ENCODE data around the gene INSYN1. TPM values are rescaled to one million over a fixed set of nuclear protein-coding genes. Genes with fewer than 3 reads are reported as not detected.

The INSYN1 gene
- total and polyA plus RNA-seq, 2 experiments from 2014 or later = 0.18 to 14.2 TPM

DNA sequence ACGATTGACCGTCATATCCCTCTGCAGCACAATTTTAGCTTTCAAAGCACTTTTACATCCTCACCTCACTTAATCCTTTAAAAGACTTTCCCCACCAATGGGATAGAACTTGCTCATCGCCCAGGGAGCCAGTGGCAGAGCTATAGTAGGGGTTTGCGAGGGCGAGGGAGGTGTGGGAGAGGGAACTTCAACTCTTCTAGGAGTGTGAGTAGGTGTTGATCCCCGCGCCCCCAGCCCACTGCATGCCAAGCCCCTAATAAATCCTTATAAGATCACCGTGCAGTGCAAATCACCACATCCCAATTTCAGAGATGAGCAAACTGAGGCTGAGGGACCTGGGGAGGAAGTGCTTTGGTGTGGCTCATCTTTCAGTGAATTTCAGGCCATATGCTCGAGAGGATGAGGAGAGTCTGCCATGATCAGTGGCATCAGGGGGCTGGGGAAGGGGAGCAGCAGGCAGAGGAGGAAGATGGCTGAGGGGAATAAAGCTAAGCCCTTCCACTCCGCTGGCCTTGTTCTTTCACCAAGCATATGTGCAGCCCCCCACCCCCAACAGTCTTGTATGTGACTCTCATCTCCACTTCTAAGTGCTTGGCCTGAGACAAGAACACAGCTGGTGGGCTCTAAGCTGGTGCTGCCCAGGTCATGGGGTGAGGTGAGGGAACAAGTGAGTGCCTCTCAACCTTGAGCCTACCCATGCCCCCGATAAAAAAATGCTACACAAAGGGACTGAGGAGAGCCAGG, 5.1 kb downstream of the INSYN1 start (continued):
- TF ChIP-seq, protein P1, sequence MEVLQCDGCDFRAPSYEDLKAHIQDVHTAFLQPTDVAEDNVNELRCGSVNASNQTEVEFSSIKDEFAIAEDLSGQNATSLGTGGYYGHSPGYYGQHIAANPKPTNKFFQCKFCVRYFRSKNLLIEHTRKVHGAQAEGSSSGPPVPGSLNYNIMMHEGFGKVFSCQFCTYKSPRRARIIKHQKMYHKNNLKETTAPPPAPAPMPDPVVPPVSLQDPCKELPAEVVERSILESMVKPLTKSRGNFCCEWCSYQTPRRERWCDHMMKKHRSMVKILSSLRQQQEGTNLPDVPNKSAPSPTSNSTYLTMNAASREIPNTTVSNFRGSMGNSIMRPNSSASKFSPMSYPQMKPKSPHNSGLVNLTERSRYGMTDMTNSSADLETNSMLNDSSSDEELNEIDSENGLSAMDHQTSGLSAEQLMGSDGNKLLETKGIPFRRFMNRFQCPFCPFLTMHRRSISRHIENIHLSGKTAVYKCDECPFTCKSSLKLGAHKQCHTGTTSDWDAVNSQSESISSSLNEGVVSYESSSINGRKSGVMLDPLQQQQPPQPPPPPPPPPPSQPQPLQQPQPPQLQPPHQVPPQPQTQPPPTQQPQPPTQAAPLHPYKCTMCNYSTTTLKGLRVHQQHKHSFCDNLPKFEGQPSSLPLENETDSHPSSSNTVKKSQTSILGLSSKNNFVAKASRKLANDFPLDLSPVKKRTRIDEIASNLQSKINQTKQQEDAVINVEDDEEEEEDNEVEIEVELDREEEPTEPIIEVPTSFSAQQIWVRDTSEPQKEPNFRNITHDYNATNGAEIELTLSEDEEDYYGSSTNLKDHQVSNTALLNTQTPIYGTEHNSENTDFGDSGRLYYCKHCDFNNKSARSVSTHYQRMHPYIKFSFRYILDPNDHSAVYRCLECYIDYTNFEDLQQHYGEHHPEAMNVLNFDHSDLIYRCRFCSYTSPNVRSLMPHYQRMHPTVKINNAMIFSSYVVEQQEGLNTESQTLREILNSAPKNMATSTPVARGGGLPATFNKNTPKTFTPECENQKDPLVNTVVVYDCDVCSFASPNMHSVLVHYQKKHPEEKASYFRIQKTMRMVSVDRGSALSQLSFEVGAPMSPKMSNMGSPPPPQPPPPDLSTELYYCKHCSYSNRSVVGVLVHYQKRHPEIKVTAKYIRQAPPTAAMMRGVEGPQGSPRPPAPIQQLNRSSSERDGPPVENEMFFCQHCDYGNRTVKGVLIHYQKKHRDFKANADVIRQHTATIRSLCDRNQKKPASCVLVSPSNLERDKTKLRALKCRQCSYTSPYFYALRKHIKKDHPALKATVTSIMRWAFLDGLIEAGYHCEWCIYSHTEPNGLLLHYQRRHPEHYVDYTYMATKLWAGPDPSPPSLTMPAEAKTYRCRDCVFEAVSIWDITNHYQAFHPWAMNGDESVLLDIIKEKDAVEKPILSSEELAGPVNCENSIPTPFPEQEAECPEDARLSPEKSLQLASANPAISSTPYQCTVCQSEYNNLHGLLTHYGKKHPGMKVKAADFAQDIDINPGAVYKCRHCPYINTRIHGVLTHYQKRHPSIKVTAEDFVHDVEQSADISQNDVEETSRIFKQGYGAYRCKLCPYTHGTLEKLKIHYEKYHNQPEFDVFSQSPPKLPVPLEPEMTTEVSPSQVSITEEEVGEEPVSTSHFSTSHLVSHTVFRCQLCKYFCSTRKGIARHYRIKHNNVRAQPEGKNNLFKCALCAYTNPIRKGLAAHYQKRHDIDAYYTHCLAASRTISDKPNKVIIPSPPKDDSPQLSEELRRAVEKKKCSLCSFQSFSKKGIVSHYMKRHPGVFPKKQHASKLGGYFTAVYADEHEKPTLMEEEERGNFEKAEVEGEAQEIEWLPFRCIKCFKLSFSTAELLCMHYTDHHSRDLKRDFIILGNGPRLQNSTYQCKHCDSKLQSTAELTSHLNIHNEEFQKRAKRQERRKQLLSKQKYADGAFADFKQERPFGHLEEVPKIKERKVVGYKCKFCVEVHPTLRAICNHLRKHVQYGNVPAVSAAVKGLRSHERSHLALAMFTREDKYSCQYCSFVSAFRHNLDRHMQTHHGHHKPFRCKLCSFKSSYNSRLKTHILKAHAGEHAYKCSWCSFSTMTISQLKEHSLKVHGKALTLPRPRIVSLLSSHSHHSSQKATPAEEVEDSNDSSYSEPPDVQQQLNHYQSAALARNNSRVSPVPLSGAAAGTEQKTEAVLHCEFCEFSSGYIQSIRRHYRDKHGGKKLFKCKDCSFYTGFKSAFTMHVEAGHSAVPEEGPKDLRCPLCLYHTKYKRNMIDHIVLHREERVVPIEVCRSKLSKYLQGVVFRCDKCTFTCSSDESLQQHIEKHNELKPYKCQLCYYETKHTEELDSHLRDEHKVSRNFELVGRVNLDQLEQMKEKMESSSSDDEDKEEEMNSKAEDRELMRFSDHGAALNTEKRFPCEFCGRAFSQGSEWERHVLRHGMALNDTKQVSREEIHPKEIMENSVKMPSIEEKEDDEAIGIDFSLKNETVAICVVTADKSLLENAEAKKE (CRISPR knock-in tag; IDR thresholded peaks at IDR 0.05) = no peak
- TF ChIP-seq CREB1 (CRISPR knock-in tag; IDR thresholded peaks at IDR 0.05; ENCODE audit: low read depth) = no peak
- TF ChIP-seq NANOG (IDR thresholded peaks at IDR 0.05; ENCODE audit: borderline replicate concordance) = no peak
- TF ChIP-seq, protein P2, sequence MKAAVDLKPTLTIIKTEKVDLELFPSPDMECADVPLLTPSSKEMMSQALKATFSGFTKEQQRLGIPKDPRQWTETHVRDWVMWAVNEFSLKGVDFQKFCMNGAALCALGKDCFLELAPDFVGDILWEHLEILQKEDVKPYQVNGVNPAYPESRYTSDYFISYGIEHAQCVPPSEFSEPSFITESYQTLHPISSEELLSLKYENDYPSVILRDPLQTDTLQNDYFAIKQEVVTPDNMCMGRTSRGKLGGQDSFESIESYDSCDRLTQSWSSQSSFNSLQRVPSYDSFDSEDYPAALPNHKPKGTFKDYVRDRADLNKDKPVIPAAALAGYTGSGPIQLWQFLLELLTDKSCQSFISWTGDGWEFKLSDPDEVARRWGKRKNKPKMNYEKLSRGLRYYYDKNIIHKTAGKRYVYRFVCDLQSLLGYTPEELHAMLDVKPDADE (IDR thresholded peaks at IDR 0.05) = no peak
- TF ChIP-seq, protein P3, sequence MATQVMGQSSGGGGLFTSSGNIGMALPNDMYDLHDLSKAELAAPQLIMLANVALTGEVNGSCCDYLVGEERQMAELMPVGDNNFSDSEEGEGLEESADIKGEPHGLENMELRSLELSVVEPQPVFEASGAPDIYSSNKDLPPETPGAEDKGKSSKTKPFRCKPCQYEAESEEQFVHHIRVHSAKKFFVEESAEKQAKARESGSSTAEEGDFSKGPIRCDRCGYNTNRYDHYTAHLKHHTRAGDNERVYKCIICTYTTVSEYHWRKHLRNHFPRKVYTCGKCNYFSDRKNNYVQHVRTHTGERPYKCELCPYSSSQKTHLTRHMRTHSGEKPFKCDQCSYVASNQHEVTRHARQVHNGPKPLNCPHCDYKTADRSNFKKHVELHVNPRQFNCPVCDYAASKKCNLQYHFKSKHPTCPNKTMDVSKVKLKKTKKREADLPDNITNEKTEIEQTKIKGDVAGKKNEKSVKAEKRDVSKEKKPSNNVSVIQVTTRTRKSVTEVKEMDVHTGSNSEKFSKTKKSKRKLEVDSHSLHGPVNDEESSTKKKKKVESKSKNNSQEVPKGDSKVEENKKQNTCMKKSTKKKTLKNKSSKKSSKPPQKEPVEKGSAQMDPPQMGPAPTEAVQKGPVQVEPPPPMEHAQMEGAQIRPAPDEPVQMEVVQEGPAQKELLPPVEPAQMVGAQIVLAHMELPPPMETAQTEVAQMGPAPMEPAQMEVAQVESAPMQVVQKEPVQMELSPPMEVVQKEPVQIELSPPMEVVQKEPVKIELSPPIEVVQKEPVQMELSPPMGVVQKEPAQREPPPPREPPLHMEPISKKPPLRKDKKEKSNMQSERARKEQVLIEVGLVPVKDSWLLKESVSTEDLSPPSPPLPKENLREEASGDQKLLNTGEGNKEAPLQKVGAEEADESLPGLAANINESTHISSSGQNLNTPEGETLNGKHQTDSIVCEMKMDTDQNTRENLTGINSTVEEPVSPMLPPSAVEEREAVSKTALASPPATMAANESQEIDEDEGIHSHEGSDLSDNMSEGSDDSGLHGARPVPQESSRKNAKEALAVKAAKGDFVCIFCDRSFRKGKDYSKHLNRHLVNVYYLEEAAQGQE (IDR thresholded peaks at IDR 0.05; ENCODE audit: unreplicated experiment) = no peak
